Duodenal mucosa (tissue), 2 donors: ENCODE results near the gene GRAMD4.

Source experiments
- H3K27ac ChIP-seq: one replicate; pipeline ENCODE4 v1.7.0; 2013; ENCODE audit warnings: low read depth, low read length
- H3K27me3 ChIP-seq, 2 donors: one replicate each; pipeline ENCODE4 v1.7.0; 2013; ENCODE audit warnings: low read length in 2 of 2, control low read depth in 1 of 2; ENCODE audit not compliant: insufficient read depth in 2 of 2, control insufficient read depth in 1 of 2
- H3K36me3 ChIP-seq, 2 donors: one replicate each; pipeline ENCODE4 v1.7.0; 2013; ENCODE audit warnings: low read length in 2 of 2, control low read depth in 1 of 2; ENCODE audit not compliant: insufficient read depth in 2 of 2, control insufficient read depth in 1 of 2
- H3K4me1 ChIP-seq, 2 donors: one replicate each; pipeline ENCODE4 v1.7.0; 2013; ENCODE audit warnings: low read length in 2 of 2, control low read depth in 1 of 2; ENCODE audit not compliant: insufficient read depth in 2 of 2, control insufficient read depth in 1 of 2
- H3K4me3 ChIP-seq, 2 donors: one replicate each; pipeline ENCODE4 v1.7.0; 2013; ENCODE audit warnings: low read length in 2 of 2, low read depth in 1 of 2
- H3K9ac ChIP-seq, 2 donors: one replicate each; pipeline ENCODE4 v1.7.0; 2013; ENCODE audit warnings: low read length in 2 of 2, low read depth in 1 of 2
- H3K9me3 ChIP-seq, 2 donors: one replicate each; pipeline ENCODE4 v1.7.0; 2013; ENCODE audit warnings: low read length in 2 of 2, control low read depth in 1 of 2; ENCODE audit not compliant: control insufficient read depth in 1 of 2

Gene GRAMD4

DNA sequence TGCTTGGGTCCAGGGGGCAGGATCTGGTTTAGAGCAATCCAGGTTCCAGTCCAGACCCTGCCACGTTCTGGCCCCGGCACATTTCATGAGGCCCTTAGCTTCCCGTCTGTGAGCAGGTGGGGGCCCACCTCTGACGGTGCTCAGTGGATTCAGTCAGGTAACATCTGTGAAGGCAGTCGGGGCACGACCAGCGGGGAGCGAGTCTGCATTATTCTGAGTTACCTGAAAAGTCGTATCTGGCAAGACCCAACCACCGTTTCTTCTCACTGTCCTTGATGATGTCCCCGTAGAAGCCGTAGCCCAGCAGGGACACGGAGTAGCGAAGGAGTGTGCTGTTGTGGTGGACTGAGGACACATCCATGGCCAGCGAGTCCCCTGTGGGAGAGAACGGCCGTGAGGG is 78.9 kb downstream of the GRAMD4 start:
- Histone ChIP-seq H3K9me3 (no peaks in the 10 kb centered on the region), H3K27ac (no peak overlapping the region), H3K4me1 (no peaks in the 10 kb centered on the region), H3K9ac (no peak overlapping the region), H3K4me3 (no peak overlapping the region), H3K27me3 (no peaks in the 10 kb centered on the region), H3K36me3 (peaks cover 51 to 85% of the 10 kb centered on the region in 2 donors)

DNA sequence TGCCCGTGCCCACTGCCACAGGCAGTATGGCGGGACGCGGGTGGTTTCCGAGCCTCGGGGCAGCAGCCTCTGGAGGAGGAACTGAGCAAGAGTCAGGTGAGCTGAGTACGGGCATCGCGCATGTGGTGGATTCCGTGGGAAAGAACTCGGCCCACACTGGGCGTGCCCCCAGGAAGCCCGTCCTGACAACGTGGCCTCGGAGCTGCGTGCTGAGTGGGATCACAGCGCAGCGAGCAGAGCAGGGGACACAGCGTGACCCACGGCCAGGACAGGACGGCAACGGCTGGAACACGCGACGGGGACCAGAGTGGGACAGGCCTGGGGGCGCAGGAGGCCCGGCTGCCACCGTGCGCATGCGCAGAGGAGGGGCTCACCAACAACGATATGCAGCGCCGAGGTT is 81.1 kb downstream of the GRAMD4 start:
- Histone ChIP-seq H3K36me3 (peaks cover 42 to 82% of the 10 kb centered on the region in 2 donors), H3K4me3 (no peak overlapping the region), H3K27ac (no peak overlapping the region), H3K27me3 (no peaks in the 10 kb centered on the region), H3K9me3 (no peaks in the 10 kb centered on the region), H3K4me1 (no peaks in the 10 kb centered on the region), H3K9ac (no peak overlapping the region)

DNA sequence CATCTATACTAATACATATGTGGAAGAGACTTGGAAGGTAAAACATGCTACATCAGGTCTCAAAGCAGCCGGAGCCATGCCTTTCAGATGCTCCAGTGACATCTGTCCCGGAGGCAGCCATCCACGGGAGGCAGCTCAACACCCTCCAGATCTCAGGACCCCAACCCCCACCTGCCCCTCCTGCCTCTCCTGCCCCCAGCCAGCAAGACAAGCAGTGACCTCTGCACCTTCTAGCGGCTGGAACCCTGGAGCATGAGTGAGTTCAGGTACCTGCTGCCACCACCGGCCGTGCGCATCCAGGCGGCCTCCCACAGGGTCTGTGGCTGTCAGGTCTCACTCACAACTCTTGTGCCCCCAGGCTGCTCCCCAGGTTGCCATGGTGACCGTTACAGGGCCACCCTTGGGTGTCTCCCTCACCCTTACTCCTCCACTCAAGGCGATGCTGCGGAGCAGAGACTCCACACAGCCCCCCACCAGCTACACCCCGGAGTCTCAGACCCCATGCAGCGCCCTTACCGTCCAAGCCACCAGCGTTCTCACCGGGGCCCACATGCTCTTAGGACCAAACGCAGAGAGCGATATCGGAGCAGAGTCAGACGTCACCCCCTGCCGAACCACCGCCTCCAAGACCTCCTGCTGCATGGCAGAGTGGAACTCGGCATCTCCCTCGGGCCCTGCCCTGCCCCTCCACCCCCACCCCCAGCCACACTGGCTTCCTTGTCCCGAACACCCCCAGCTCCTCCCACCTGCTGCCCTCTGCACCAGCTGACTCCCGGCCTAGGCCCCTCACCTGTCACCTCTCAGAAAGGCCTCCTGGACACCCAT is 83.2 kb downstream of the GRAMD4 start:
- H3K36me3 ChIP-seq = peaks cover 47 to 86% of the 10 kb centered on the region in 2 donors
- no peak overlapping the region for H3K4me3 ChIP-seq
- H3K4me1 ChIP-seq = no peaks in the 10 kb centered on the region
- H3K27ac ChIP-seq = no peak overlapping the region
- no peak overlapping the region for H3K9ac ChIP-seq
- H3K27me3 ChIP-seq = no peaks in the 10 kb centered on the region
- no peaks in the 10 kb centered on the region for H3K9me3 ChIP-seq

DNA sequence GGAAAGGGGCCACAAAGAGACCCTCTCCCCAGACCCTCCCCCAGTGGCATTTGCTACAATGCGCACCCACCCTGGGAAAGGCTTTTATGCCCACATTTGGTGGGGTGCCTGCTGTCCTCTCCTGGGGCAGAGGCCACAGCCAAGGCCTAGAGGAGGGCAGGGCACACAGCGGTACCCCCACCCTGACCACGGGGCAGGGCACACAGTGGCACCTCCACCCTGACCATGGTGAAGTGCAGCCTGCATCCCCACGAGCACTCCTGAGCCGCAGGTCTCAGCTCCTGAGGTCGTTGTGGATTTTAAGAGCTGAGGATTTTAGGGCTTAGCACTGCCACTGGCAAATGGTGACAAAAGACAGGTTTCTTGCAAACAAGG is 83.8 kb downstream of the GRAMD4 start:
- H3K9me3 ChIP-seq = no peaks in the 10 kb centered on the region
- peaks cover 49 to 86% of the 10 kb centered on the region in 2 donors for H3K36me3 ChIP-seq
- no peaks in the 10 kb centered on the region for H3K27me3 ChIP-seq
- no peak overlapping the region for H3K27ac ChIP-seq
- H3K4me1 ChIP-seq = no peaks in the 10 kb centered on the region
- H3K9ac ChIP-seq = no peak overlapping the region
- H3K4me3 ChIP-seq = no peak overlapping the region

DNA sequence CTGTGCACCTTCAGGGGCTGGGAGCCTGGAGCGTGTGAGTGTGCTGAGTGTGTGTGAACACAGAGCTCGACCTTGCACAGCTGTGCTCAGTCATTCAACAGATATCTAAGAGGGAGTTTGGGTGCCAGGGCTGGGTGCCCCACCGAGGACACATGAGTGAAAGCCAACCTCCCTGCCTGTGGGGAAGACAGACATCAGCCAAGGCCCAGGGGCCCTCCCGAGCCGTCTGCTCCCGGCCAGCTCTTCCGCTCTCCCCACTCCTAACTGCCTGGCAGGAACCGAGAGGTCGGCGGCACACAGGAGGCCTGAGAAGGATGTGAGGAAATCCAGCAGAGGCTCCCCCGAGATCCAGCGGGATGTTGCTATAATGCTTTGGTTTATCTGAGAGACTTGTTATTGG is 85.9 kb downstream of the GRAMD4 start:
- Histone ChIP-seq H3K4me3 (no peak overlapping the region), H3K9ac (no peak overlapping the region), H3K36me3 (peaks cover 57 to 88% of the 10 kb centered on the region in 2 donors), H3K27ac (no peak overlapping the region), H3K9me3 (no peaks in the 10 kb centered on the region), H3K27me3 (no peaks in the 10 kb centered on the region), H3K4me1 (no peaks in the 10 kb centered on the region)

DNA sequence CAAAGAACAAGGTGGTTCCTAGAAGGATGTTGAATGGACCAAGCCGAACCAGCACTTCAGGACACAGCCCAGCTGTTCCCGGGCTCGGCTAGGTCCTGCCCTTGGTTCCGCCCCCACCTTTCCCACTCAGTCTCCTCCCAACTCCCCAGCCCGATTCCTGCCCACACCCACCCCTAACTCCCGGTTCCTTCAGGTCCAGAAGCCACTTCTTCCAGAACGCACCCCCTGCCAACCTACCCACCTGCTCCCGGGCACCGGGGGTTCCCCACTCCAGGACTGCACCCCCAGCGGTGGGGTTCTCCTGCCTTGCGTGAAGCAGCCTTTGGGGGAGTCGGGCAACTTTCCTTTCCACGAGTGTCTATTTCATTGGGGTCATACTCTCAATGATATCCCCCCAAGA is 87.1 kb downstream of the GRAMD4 start:
- H3K27ac ChIP-seq = no peak overlapping the region
- no peaks in the 10 kb centered on the region for H3K9me3 ChIP-seq
- no peak overlapping the region for H3K9ac ChIP-seq
- no peaks in the 10 kb centered on the region for H3K27me3 ChIP-seq
- no peak overlapping the region for H3K4me3 ChIP-seq
- H3K4me1 ChIP-seq = no peaks in the 10 kb centered on the region
- H3K36me3 ChIP-seq = peaks cover 62 to 94% of the 10 kb centered on the region in 2 donors

DNA sequence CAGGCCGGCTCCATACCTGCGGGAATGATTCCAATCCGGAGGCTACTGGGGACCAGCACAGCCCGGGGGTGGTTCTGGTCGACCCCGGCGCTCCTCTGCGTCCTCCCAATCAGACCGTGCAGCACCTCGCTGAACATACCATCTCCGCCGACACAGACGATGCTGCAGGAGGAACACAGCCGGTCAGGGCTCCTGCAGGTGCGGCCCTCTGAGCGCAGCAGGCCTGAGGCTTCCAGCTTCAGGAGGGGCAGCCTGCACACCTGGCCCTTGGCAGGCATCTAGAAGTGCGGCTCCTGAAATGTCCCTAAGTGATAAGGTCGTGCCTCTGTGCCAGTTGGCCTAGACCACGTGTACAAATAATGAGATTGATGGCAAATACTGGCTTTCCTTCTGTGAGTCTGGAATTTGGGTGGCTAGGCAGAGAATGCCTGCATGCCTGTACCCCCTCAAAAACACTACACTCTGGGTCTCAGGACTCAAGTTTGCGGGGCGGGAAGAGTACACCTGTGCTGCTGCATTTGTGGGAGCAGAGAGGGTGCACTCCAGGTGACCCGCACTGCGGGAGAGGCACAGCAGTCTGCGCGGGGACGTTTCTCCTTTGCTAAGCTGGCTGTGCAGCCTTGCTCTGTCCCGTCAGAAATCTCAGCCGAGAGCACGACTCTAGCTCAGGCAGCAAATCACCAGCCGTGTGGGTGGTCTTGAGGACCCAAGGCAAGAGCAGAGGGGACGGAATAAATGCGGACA is 87.8 kb downstream of the GRAMD4 start:
- Histone ChIP-seq H3K4me1 (no peaks in the 10 kb centered on the region), H3K9me3 (no peaks in the 10 kb centered on the region), H3K27ac (no peak overlapping the region), H3K9ac (no peak overlapping the region), H3K36me3 (peaks cover 62 to 92% of the 10 kb centered on the region in 2 donors), H3K4me3 (no peak overlapping the region), H3K27me3 (no peaks in the 10 kb centered on the region)

DNA sequence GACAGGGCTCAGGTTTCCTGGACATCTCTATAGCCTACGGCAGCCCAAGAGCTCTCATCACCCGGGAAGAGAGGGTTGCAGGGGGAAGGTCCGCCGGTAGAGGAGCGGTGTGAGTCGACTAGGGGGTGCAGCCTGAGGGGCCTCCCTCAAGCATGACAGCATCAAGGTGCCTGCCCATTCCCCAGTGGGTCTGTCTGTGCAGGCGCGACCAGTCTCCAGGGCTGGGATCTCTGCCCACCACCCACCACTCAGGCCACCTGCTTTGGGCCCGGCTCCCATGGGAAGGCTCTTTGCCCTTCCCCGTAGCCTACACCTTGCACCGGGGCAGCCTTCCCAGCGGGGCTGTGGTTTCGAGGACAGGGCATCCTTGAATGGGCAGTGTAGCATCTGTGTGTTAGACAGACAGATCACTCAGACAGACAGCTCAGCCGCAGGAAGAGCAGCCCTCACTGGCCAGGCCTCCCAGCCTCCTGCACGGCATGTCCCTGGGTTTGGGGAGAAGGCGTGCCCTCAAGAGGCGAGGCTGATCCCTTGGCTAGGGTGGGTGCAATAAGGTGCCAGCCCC is 88.7 kb downstream of the GRAMD4 start:
- Histone ChIP-seq H3K9me3 (no peaks in the 10 kb centered on the region), H3K36me3 (peaks cover 62 to 88% of the 10 kb centered on the region in 2 donors), H3K9ac (no peak overlapping the region), H3K27ac (no peak overlapping the region), H3K4me1 (no peaks in the 10 kb centered on the region), H3K27me3 (no peaks in the 10 kb centered on the region), H3K4me3 (no peak overlapping the region)

DNA sequence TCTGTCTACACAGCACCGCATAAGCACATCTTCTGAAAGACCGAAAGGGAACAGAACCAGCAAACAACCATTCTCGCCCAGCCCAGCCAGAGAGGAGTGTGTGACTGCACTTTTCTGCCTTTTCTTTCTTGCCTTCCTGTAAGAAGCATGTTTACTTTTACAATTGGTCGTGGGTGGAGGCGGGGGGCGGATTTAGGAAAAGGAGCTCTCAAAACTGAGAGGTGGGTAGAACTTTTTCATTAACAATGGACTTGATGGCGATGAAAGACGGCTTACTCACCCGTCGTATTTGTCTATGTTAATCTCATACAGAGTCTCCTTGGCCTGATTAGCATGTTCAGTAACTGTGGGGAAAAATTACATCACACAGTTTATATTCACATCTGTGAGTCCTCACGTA is 90.6 kb downstream of the GRAMD4 start:
- Histone ChIP-seq H3K9me3 (no peaks in the 10 kb centered on the region), H3K36me3 (peaks cover 60 to 80% of the 10 kb centered on the region in 2 donors), H3K27ac (no peak overlapping the region), H3K4me3 (no peak overlapping the region), H3K27me3 (no peaks in the 10 kb centered on the region), H3K9ac (no peak overlapping the region), H3K4me1 (no peaks in the 10 kb centered on the region)

DNA sequence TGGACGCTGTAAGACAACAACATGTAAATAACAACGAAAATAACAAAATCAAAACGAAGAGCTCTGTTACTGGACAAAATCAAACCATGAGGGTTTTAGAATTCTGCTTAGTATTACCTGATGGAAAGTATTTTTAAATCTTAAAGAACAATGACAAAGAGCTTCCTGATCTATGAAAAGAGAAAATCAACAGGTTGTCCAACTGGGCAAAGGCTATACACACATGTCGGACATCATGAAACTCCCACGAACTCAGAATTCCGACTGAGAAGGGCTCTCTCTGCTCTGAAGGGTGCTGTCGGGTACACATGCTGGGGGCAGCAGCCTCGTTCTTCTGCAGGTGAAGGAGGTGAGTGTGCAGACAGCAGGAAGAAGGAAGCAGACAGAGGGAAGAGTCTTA is 92.1 kb downstream of the GRAMD4 start:
- Histone ChIP-seq H3K36me3 (peaks cover 50 to 75% of the 10 kb centered on the region in 2 donors), H3K9ac (no peak overlapping the region), H3K4me3 (no peak overlapping the region), H3K9me3 (no peaks in the 10 kb centered on the region), H3K27ac (no peak overlapping the region), H3K27me3 (no peaks in the 10 kb centered on the region), H3K4me1 (no peaks in the 10 kb centered on the region)
